Measurements from ENCODE around the gene OGFR.

DNA sequence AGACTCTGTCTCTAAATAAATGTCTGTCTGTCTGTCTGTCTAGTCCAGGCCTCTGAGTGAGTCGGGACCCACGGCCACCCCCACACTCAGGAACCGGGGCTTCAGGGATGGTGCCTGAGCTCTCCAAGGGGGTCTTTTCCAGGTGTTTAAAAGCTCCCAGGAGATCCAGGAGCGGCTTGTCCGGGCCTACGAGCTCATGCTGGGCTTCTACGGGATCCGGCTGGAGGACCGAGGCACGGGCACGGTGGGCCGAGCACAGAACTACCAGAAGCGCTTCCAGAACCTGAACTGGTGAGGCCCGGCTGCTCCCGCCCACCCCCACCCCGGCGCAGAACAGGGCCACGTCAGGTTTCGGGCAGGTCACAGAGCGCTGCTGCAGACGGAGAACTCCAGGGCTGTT is 6.7 kb downstream of the OGFR start:
- TF ChIP-seq, protein P1, sequence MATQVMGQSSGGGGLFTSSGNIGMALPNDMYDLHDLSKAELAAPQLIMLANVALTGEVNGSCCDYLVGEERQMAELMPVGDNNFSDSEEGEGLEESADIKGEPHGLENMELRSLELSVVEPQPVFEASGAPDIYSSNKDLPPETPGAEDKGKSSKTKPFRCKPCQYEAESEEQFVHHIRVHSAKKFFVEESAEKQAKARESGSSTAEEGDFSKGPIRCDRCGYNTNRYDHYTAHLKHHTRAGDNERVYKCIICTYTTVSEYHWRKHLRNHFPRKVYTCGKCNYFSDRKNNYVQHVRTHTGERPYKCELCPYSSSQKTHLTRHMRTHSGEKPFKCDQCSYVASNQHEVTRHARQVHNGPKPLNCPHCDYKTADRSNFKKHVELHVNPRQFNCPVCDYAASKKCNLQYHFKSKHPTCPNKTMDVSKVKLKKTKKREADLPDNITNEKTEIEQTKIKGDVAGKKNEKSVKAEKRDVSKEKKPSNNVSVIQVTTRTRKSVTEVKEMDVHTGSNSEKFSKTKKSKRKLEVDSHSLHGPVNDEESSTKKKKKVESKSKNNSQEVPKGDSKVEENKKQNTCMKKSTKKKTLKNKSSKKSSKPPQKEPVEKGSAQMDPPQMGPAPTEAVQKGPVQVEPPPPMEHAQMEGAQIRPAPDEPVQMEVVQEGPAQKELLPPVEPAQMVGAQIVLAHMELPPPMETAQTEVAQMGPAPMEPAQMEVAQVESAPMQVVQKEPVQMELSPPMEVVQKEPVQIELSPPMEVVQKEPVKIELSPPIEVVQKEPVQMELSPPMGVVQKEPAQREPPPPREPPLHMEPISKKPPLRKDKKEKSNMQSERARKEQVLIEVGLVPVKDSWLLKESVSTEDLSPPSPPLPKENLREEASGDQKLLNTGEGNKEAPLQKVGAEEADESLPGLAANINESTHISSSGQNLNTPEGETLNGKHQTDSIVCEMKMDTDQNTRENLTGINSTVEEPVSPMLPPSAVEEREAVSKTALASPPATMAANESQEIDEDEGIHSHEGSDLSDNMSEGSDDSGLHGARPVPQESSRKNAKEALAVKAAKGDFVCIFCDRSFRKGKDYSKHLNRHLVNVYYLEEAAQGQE (tag by site-specific recombination; IDR thresholded peaks at IDR 0.05): no peak
- TF ChIP-seq SCRT2 (tag by site-specific recombination; IDR thresholded peaks at IDR 0.05) (no peak), CTCF (tag by site-specific recombination; IDR thresholded peaks at IDR 0.05) (no peak), ZFP37 (tag by site-specific recombination; IDR thresholded peaks at IDR 0.05) (no peak), ZNF10 (tag by site-specific recombination; IDR thresholded peaks at IDR 0.05) (no peak), ZNF488 (tag by site-specific recombination; IDR thresholded peaks at IDR 0.05) (no peak), ZNF335 (tag by site-specific recombination; conservative IDR thresholded peaks at IDR 0.05) (no peak), ZNF792 (tag by site-specific recombination; IDR thresholded peaks at IDR 0.05) (no peak), KLF8 (tag by site-specific recombination; IDR thresholded peaks at IDR 0.05) (no peak), ZNF585B (tag by site-specific recombination; IDR thresholded peaks at IDR 0.05) (no peak)
- TF ChIP-seq, protein P2, sequence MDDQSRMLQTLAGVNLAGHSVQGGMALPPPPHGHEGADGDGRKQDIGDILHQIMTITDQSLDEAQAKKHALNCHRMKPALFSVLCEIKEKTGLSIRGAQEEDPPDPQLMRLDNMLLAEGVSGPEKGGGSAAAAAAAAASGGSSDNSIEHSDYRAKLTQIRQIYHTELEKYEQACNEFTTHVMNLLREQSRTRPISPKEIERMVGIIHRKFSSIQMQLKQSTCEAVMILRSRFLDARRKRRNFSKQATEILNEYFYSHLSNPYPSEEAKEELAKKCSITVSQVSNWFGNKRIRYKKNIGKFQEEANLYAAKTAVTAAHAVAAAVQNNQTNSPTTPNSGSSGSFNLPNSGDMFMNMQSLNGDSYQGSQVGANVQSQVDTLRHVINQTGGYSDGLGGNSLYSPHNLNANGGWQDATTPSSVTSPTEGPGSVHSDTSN (CRISPR knock-in tag; IDR thresholded peaks at IDR 0.05): no peak
- TF ChIP-seq, protein P3, sequence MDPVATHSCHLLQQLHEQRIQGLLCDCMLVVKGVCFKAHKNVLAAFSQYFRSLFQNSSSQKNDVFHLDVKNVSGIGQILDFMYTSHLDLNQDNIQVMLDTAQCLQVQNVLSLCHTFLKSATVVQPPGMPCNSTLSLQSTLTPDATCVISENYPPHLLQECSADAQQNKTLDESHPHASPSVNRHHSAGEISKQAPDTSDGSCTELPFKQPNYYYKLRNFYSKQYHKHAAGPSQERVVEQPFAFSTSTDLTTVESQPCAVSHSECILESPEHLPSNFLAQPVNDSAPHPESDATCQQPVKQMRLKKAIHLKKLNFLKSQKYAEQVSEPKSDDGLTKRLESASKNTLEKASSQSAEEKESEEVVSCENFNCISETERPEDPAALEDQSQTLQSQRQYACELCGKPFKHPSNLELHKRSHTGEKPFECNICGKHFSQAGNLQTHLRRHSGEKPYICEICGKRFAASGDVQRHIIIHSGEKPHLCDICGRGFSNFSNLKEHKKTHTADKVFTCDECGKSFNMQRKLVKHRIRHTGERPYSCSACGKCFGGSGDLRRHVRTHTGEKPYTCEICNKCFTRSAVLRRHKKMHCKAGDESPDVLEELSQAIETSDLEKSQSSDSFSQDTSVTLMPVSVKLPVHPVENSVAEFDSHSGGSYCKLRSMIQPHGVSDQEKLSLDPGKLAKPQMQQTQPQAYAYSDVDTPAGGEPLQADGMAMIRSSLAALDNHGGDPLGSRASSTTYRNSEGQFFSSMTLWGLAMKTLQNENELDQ (tag by site-specific recombination; IDR thresholded peaks at IDR 0.05; ENCODE audit: low read depth): no peak
